Measurements from ENCODE around the gene SMLR1.

Gene SMLR1

DNA sequence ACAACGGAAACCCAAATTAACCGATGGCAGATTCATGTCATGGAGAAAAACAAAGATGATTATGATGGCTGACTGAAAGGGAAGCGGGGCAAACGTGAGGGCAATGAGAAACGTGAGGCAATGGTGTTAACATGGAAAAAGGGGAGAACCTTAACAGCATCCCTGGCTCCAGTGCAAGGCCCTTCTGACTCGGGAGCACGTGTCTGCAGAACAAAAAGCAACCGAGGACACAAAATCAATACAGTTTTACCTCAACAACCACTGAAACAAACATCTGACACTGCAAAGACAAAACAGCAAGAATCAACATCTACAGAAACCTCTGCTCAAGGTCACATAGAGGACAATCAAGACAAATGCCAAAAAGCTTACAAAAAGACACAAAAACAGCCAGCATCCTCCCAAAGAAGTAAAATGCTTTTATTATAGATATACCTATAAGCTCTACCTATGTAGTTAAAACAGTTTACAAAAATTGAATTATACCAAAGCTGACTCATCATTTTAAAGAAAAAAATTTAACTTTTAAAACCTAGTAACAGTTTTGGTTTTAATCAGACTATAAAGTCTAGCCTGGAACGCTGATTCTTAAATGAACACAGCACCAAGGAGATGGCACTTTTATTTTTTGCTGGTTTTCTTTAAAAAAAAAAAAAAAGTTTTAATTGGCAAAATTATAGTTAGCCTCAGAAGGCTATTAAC is 43.1 kb downstream of the SMLR1 start:
- DNase-seq (ENCODE audit: low read depth), result no peak
- H3K4me3 ChIP-seq (ENCODE audit: low read depth, low read length), result no peak overlapping the region
- TF ChIP-seq, protein P1, sequence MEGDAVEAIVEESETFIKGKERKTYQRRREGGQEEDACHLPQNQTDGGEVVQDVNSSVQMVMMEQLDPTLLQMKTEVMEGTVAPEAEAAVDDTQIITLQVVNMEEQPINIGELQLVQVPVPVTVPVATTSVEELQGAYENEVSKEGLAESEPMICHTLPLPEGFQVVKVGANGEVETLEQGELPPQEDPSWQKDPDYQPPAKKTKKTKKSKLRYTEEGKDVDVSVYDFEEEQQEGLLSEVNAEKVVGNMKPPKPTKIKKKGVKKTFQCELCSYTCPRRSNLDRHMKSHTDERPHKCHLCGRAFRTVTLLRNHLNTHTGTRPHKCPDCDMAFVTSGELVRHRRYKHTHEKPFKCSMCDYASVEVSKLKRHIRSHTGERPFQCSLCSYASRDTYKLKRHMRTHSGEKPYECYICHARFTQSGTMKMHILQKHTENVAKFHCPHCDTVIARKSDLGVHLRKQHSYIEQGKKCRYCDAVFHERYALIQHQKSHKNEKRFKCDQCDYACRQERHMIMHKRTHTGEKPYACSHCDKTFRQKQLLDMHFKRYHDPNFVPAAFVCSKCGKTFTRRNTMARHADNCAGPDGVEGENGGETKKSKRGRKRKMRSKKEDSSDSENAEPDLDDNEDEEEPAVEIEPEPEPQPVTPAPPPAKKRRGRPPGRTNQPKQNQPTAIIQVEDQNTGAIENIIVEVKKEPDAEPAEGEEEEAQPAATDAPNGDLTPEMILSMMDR (IDR thresholded peaks at IDR 0.05; ENCODE audit: low read depth, low read length), result no peak
- TF ChIP-seq, protein P2, sequence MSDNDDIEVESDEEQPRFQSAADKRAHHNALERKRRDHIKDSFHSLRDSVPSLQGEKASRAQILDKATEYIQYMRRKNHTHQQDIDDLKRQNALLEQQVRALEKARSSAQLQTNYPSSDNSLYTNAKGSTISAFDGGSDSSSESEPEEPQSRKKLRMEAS (IDR thresholded peaks at IDR 0.05; ENCODE audit: low read depth, low read length), result no peak
- TF ChIP-seq POLR2A (IDR thresholded peaks at IDR 0.05; ENCODE audit: extremely low read depth, insufficient read length) (no peak), MYC (IDR thresholded peaks at IDR 0.05; ENCODE audit: low read depth, low read length) (no peak)

DNA sequence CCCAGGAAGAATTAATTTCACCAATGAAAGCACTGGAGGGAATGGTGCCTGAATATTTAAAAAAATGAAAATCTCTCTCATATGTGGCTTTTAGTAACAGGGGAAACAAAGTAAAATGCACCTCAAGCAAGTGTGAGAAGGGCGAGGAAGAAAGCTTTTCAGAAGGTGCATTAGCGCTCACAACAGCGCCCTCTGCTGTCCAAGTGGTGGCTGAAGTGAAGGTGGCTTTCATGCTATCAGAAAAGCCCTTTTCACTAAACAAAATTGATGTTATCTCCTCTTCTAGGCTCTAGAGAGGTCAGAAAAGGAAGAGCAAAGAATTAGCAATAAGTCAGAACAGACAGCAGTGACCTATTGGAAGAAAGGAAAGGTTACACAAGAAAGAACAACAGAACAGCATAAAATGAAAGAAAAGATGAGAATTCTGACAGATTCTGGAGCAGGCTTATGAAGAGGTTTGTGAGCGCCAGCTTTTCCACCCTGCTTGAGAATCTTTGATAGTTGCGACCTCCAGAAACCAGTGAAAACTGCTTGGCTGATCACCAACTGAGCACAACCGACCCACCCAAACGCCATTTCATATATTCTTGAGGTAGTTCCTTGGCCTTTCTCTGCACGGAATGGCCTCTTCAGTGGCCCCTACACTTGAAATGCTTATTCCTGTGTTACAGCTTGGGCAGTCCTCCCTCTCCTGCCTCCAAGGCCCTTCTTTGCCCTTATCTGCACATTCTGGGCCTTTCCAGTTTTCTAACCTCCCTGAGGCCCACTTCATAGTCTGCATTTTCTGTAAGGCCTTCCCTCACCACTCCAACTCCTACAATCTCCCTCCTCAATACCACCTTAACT is 45.3 kb downstream of the SMLR1 start:
- DNase-seq (ENCODE audit: low read depth), result peak; percentile 66
- no peak overlapping the region for H3K4me3 ChIP-seq (ENCODE audit: low read depth, low read length)
- TF ChIP-seq, protein P2 (IDR thresholded peaks at IDR 0.05; ENCODE audit: low read depth, low read length), result no peak
- TF ChIP-seq, protein P1 (IDR thresholded peaks at IDR 0.05; ENCODE audit: low read depth, low read length), result peak; percentile 95

DNA sequence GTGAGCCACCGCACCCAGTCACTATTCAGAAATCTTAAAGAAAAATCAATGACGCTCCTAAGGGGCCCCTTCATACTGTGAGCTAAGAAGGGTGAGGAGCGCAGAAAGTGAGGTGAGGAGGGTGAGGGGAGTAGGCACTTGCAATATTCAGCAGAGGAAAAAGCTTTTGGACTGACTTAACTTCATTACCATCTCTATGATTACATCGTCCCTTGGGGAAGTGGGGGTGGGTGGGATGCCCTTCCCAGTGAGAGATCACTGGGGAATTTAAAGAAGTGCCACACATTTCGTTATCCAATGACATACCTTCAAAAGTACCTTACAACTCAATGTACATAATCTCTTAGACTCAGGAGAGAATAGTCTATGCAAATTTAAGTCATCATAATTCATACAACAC is 46.5 kb downstream of the SMLR1 start:
- TF ChIP-seq, protein P1 (IDR thresholded peaks at IDR 0.05; ENCODE audit: low read depth, low read length), result no peak
- TF ChIP-seq, protein P2 (IDR thresholded peaks at IDR 0.05; ENCODE audit: low read depth, low read length), result no peak
- no peak for TF ChIP-seq POLR2A (IDR thresholded peaks at IDR 0.05; ENCODE audit: extremely low read depth, insufficient read length)
- TF ChIP-seq MYC (IDR thresholded peaks at IDR 0.05; ENCODE audit: low read depth, low read length), result no peak
- DNase-seq (ENCODE audit: low read depth), result no peak

DNA sequence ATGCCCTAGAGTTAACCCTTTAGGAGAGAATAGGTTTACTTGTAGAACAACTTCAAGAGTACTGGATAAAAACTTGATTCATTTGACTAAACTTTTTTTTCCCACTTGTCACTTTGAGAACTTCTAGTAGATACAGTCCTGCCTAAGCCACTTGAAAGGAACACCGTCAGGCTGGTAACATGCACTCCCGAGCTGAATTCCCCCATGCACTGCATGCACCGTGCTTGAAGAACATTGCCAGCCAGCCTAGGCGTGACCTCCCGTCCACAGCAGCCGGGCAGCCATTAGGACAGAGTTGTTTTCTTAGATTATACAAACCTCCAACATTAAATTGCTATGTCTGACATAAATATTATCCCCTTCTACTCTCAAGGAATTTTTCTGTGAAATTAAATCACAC is 52.6 kb downstream of the SMLR1 start:
- H3K4me3 ChIP-seq (ENCODE audit: low read depth, low read length), result no peak overlapping the region
- no peak for DNase-seq (ENCODE audit: low read depth)
- TF ChIP-seq, protein P2 (IDR thresholded peaks at IDR 0.05; ENCODE audit: low read depth, low read length), result no peak
- TF ChIP-seq POLR2A (IDR thresholded peaks at IDR 0.05; ENCODE audit: extremely low read depth, insufficient read length) (no peak), MYC (IDR thresholded peaks at IDR 0.05; ENCODE audit: low read depth, low read length) (no peak)
- TF ChIP-seq, protein P1 (IDR thresholded peaks at IDR 0.05; ENCODE audit: low read depth, low read length), result no peak

More for the DNA sequence above, 46.5 kb downstream of the SMLR1 start:
- H3K4me3 ChIP-seq (ENCODE audit: low read depth, low read length), result no peak overlapping the region

DNA sequence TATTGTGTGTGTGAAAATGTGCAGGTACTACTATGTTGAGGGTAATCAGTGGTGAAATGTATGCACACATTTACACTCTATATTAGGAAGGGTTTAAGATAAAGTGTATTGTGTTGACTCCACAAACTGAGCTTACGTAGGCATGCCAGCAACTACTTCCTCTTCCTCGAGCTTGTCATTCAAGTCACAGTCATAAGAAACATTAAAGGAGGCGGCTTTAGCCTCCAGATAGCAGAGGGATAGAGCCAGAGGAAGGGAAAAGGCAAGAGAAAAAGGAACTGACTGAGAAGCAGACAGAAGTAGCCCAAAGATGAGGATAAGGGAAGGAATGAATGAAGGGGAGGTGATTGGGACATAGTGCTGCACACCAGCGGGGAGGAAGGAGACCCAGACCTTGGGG is 55.2 kb downstream of the SMLR1 start:
- TF ChIP-seq, protein P2 (IDR thresholded peaks at IDR 0.05; ENCODE audit: low read depth, low read length), result no peak
- TF ChIP-seq MYC (IDR thresholded peaks at IDR 0.05; ENCODE audit: low read depth, low read length) (no peak), POLR2A (IDR thresholded peaks at IDR 0.05; ENCODE audit: extremely low read depth, insufficient read length) (no peak)
- TF ChIP-seq, protein P1 (IDR thresholded peaks at IDR 0.05; ENCODE audit: low read depth, low read length), result no peak
- peak; percentile 31 for DNase-seq (ENCODE audit: low read depth)
- no peak overlapping the region for H3K4me3 ChIP-seq (ENCODE audit: low read depth, low read length)
